Endothelial cell of umbilical vein (primary cell): ENCODE results near the gene SLC20A1. TPM values are rescaled to one million over a fixed set of nuclear protein-coding genes. Genes with fewer than 3 reads are reported as not detected.

Source experiments
- BruUV-seq: library from RNA; stranded (reverse); fragments of 400-500 nt; replicated peaks from 2 replicates; lab custom pipeline; 2021; lab: Mats Ljungman, UMichigan
- CTCF ChIA-PET: fragments of 300-600, 350-600 bp; sonication (Branson Sonifier 250); formaldehyde crosslinking; loops from one replicate; lab custom pipeline; 2021; ENCODE audit warnings: antibody characterized with exemption, inconsistent platforms; lab: Charles Lee
- POLR2A ChIA-PET: fragments of 300-600, 350-600 bp; sonication (Branson Sonifier 250); formaldehyde crosslinking; loops from one replicate; lab custom pipeline; 2021; ENCODE audit warnings: antibody characterized with exemption, inconsistent platforms; lab: Charles Lee
- DNase-seq: peaks from one replicate; pipeline ENCODE4 v3.0.0-alpha.2; 2011; ENCODE audit warnings: low read depth, low spot score
- FAIRE-seq: peaks from 2 replicates; lab custom pipeline; 2011; peaks lifted over from hg19 to GRCh38; lab: Jason Lieb, UNC
- H2AFZ ChIP-seq: 2 replicates; pipeline ENCODE4 v1.6.0; 2012; ENCODE audit warnings: low read depth, low read length, control low read depth, inconsistent platforms
- H3K27ac ChIP-seq: 2 replicates; pipeline ENCODE4 v1.5.1; 2011; ENCODE audit warnings: low read depth, mild to moderate bottlenecking, control low read depth, low read length, moderate library complexity; ENCODE audit not compliant: insufficient read depth
- H3K27me3 ChIP-seq, 2 experiments: 2 replicates each; pipeline versions ENCODE4 v1.6.0 to v1.6.1; 2011; ENCODE audit warnings: low read length in 2 of 2, mixed read lengths in 1 of 2; ENCODE audit not compliant: control insufficient read depth in 2 of 2, insufficient read depth in 2 of 2
- H3K36me3 ChIP-seq, 2 experiments: 2 replicates in 1 of 2; 3 replicates in 1 of 2; pipeline ENCODE4 v1.5.1; 2011; ENCODE audit warnings: low read length in 2 of 2, mild to moderate bottlenecking in 1 of 2, moderate library complexity in 1 of 2; ENCODE audit not compliant: control insufficient read depth in 2 of 2, insufficient read depth in 2 of 2; ENCODE audit errors: extremely low read depth in 1 of 2
- H3K4me1 ChIP-seq: 3 replicates; pipeline ENCODE4 v1.5.1; 2011; ENCODE audit warnings: mild to moderate bottlenecking, low read length; ENCODE audit not compliant: control insufficient read depth, insufficient read depth; ENCODE audit errors: extremely low read depth
- H3K4me2 ChIP-seq: 2 replicates; pipeline ENCODE4 v1.6.1; 2011; ENCODE audit warnings: low read length, control low read depth, mixed read lengths; ENCODE audit not compliant: insufficient read depth
- H3K4me3 ChIP-seq, 3 experiments: fragments of 200-600 bp in 1 of 3; sonication (generic), shearing (Covaris generic) in 1 of 3; replicated peaks in 1 of 3; 2 replicates each; pipeline ENCODE4 v1.5.1; 2011 to 2016; ENCODE audit warnings: control low read depth in 3 of 3, low read length in 3 of 3, mild to moderate bottlenecking in 2 of 3, inconsistent platforms in 1 of 3, low read depth in 1 of 3, moderate library complexity in 1 of 3; ENCODE audit not compliant: insufficient read depth in 1 of 3
- H3K79me2 ChIP-seq: 2 replicates; pipeline ENCODE4 v1.6.0; 2012; ENCODE audit warnings: low read length, inconsistent platforms; ENCODE audit not compliant: control insufficient read depth, insufficient read depth
- H3K9ac ChIP-seq: replicated peaks from 2 replicates; pipeline ENCODE3; 2011; ENCODE audit warnings: low read length, control low read depth; ENCODE audit not compliant: insufficient read depth; ENCODE audit errors: extremely low read depth
- H3K9me1 ChIP-seq: replicated peaks from 3 replicates; pipeline ENCODE4 v1.6.0; 2011; ENCODE audit warnings: mild to moderate bottlenecking, low read length; ENCODE audit not compliant: control insufficient read depth, insufficient read depth; ENCODE audit errors: extremely low read depth
- H3K9me3 ChIP-seq: replicated peaks from 2 replicates; pipeline ENCODE4 v1.5.1; 2012; ENCODE audit warnings: low read length, inconsistent platforms; ENCODE audit not compliant: control insufficient read depth, insufficient read depth
- H4K20me1 ChIP-seq: replicated peaks from 2 replicates; pipeline ENCODE3; 2011; ENCODE audit warnings: mild to moderate bottlenecking, low read length; ENCODE audit not compliant: control insufficient read depth, insufficient read depth; ENCODE audit errors: extremely low read depth
- CTCF ChIP-seq, 2 donors: IDR thresholded peaks; 1 replicate in 1 of 2; 2 replicates in 1 of 2; pipeline ENCODE4 v1.5.1; 2011; ENCODE audit warnings: low read length in 2 of 2, mild to moderate bottlenecking in 2 of 2, moderate library complexity in 2 of 2, control low read depth in 1 of 2, inconsistent platforms in 1 of 2, low read depth in 1 of 2; ENCODE audit not compliant: insufficient read depth in 1 of 2; ENCODE audit errors: extremely low read depth in 1 of 2
- FOS ChIP-seq: IDR thresholded peaks from 2 replicates; pipeline ENCODE4 v1.6.1; 2011; ENCODE audit warnings: mild to moderate bottlenecking, low read length, moderate library complexity, borderline replicate concordance; ENCODE audit not compliant: insufficient read depth
- GATA2 ChIP-seq: IDR thresholded peaks from 2 replicates; pipeline ENCODE4 v1.7.0; 2011; ENCODE audit warnings: low read depth, mild to moderate bottlenecking, moderate library complexity, mixed read lengths, low read length; ENCODE audit not compliant: insufficient read length, insufficient read depth
- JUN ChIP-seq: IDR thresholded peaks from 2 replicates; pipeline ENCODE4 v1.6.1; 2011; ENCODE audit warnings: borderline replicate concordance, low read depth; ENCODE audit not compliant: insufficient read length, insufficient read depth
- POLR2A ChIP-seq: IDR thresholded peaks from 2 replicates; pipeline ENCODE4 v1.6.1; 2012; ENCODE audit warnings: low read depth, mild to moderate bottlenecking, control low read depth, low read length
- POLR2AphosphoS5 ChIP-seq: IDR thresholded peaks from 2 replicates; pipeline ENCODE4 v1.6.1; 2012; ENCODE audit warnings: low read depth, mild to moderate bottlenecking, control low read depth, low read length, moderate library complexity; ENCODE audit not compliant: insufficient read depth
- dilution Hi-C: fragments of 300-500 bp; cut with MboI; formaldehyde crosslinking; loops from one replicate; pipeline ENCODE4 v1.15.0; 2019; ENCODE audit warnings: low sequenced_read_pairs; ENCODE audit not compliant: extremely low pct_ligation_motif_present
- intact Hi-C: fragments of 100-400 bp; cut with micrococcal nuclease; formaldehyde crosslinking; loops from one replicate; pipeline ENCODE4 v1.10.0; 2022
- polyA plus RNA-seq, 4 experiments: library from polyadenylated mRNA; depleted of rRNA in 3 of 4; stranded (reverse) in 3 of 4; unstranded in 1 of 4; fragments of >200 nt; gene quantifications; 2 replicates each; pipeline versions ENCODE4 v1.2.1 to v1.2.3, GENCODE V29; 2011 to 2012; ENCODE audit warnings: missing spikeins in 1 of 4
- total RNA-seq: library from RNA; stranded (reverse); gene quantifications from 2 replicates; pipeline ENCODE4 v1.2.3, GENCODE V29; 2021

Gene SLC20A1
- total and polyA plus RNA-seq, 2 donors (not counting 3 experiments of a cell fraction or from before 2014, with no cell fraction given) = 52.7 to 149 TPM

GRCh38 chr2:112606547-112606946 is 39.2 kb upstream of the SLC20A1 start:
- Histone ChIP-seq H3K4me2 (no peak overlapping the region), H3K4me1 (no peaks in the 10 kb centered on the region), H3K27me3 (no peaks in the 10 kb centered on the region), H2AFZ (no peak overlapping the region), H3K4me3 (no peak overlapping the region), H3K9ac (no peak overlapping the region), H3K27ac (no peak overlapping the region), H4K20me1 (no peaks in the 10 kb centered on the region), H3K9me1 (no peaks in the 10 kb centered on the region), H3K9me3 (no peaks in the 10 kb centered on the region), H3K36me3 (no peaks in the 10 kb centered on the region), H3K79me2 (no peaks in the 10 kb centered on the region)
- no TSS peak for BruUV-seq
- POLR2A ChIA-PET = no interaction called here
- dilution Hi-C loops (no loop called here), intact Hi-C loops (no loop called here)
- CTCF ChIA-PET = interaction anchor here (1.4 to 2.6 kb wide), 3 partner anchors 21 to 121 kb away, joined by 3 to 11 read pairs (median 6); no protein-coding TSS in a partner anchor
- DNase-seq (no peak), FAIRE-seq (no peak)
- TF ChIP-seq FOS (no peak), POLR2A (no peak), CTCF (IDR thresholded peaks at IDR 0.05; ENCODE audit: extremely low read depth in 1 of 2, insufficient read depth in 1 of 2, low read depth in 1 of 2, low read length in 2 of 2) (no peak), GATA2 (no peak), POLR2AphosphoS5 (no peak), JUN (no peak)
